T47D (cell line): ENCODE data around the gene IGF2R.

ENCODE experiments used
- DNase-seq, 2 experiments: peaks; one replicate each; pipeline versions ENCODE4 v3.0.0 to v3.0.0-alpha.2; 2011 to 2012; ENCODE audit warnings: low read depth in 1 of 2, low spot score in 1 of 2
- JUND ChIP-seq: IDR thresholded peaks from 2 replicates; pipeline ENCODE4 v1.6.1; 2012; ENCODE audit warnings: low read depth
- in situ Hi-C: cut with HindIII; loops from 2 replicates; pipeline ENCODE4 v1.10.0; 2016; ENCODE audit warnings: low sequenced_read_pairs, low pct_unique_long_range_greater_than_20kb

The IGF2R gene

GRCh38 chr6:159974932-159975331 is 6.0 kb downstream of the IGF2R start:
- no peak for DNase-seq
- in situ Hi-C loops = no loop called here
- no peak for TF ChIP-seq JUND

GRCh38 chr6:159976686-159977254 is 7.9 kb downstream of the IGF2R start:
- in situ Hi-C loops = no loop called here
- DNase-seq = no peak
- no peak for TF ChIP-seq JUND

GRCh38 chr6:159977255-159977903 is 8.5 kb downstream of the IGF2R start:
- in situ Hi-C loops = no loop called here
- no peak for TF ChIP-seq JUND
- peak in 1 of 2 experiments; percentile 33 for DNase-seq

- DNase-seq = no peak
- no peak for TF ChIP-seq JUND
- in situ Hi-C loops = no loop called here
These were observed 9.0 kb downstream of the IGF2R start for GRCh38 chr6:159977904-159978268.

- TF ChIP-seq JUND = no peak
- no peak for DNase-seq
- in situ Hi-C loops = no loop called here
These were observed 9.6 kb downstream of the IGF2R start for GRCh38 chr6:159978291-159979135.

GRCh38 chr6:159979136-159979874 is 10.4 kb downstream of the IGF2R start:
- TF ChIP-seq JUND = no peak
- no peak for DNase-seq
- in situ Hi-C loops = no loop called here

GRCh38 chr6:159980474-159980873 is 11.6 kb downstream of the IGF2R start:
- no peak for TF ChIP-seq JUND
- in situ Hi-C loops = no loop called here
- DNase-seq = no peak

GRCh38 chr6:159981071-159981402 is 12.2 kb downstream of the IGF2R start:
- in situ Hi-C loops = no loop called here
- TF ChIP-seq JUND = no peak
- DNase-seq = no peak

- no peak for TF ChIP-seq JUND
- DNase-seq = peak in 1 of 2 experiments; percentile 20
- in situ Hi-C loops = no loop called here
These were observed 12.7 kb downstream of the IGF2R start for GRCh38 chr6:159981403-159982245.

GRCh38 chr6:159982731-159983506 is 14.0 kb downstream of the IGF2R start:
- in situ Hi-C loops = no loop called here
- DNase-seq = no peak
- TF ChIP-seq JUND = no peak

- DNase-seq = no peak
- in situ Hi-C loops = no loop called here
- TF ChIP-seq JUND = no peak
These were observed 14.8 kb downstream of the IGF2R start for GRCh38 chr6:159983641-159984080.
